ENCODE data around the gene MAST4.

DNA sequence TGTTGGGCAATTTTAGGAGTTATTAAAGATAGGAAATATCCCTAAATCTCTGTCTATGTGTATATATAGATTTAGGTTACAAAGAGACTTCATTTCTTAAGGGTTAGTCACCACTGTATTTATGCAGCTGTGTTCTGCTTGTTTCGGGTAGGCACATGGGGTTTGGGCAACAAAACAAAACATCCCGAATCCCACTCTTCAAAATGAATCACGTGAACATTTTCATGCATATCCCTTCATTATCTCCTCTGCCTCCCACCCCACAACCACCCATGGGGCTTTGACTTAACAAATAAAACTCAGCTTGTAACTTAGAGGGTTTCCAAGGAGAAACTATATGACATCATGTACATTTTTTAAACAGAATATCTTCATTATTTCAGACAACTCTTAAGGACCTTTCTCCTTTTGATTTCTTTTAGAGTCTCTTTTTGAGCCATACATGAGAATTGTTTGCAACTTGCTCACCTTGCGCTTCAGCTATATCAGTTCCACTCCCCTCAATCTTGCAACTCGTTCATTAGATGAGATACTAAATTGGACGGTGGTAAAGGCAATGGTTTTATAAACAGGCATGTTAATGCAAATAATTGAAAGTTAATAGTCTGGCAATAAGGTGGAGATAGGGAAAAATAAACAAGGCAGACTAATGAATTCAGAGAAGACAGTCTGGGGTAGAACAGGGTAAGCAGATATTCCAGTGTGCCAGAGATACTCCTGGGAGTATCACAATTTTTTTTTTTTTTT is 463.7 kb downstream of the MAST4 start:
- TF ChIP-seq POLR2A (IDR thresholded peaks at IDR 0.05), result no peak
- TF ChIP-seq, protein P1, sequence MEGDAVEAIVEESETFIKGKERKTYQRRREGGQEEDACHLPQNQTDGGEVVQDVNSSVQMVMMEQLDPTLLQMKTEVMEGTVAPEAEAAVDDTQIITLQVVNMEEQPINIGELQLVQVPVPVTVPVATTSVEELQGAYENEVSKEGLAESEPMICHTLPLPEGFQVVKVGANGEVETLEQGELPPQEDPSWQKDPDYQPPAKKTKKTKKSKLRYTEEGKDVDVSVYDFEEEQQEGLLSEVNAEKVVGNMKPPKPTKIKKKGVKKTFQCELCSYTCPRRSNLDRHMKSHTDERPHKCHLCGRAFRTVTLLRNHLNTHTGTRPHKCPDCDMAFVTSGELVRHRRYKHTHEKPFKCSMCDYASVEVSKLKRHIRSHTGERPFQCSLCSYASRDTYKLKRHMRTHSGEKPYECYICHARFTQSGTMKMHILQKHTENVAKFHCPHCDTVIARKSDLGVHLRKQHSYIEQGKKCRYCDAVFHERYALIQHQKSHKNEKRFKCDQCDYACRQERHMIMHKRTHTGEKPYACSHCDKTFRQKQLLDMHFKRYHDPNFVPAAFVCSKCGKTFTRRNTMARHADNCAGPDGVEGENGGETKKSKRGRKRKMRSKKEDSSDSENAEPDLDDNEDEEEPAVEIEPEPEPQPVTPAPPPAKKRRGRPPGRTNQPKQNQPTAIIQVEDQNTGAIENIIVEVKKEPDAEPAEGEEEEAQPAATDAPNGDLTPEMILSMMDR (IDR thresholded peaks at IDR 0.05), result no peak

Data from uterus (tissue), 2 donors.